Activated naive CD4-positive, alpha-beta T cell treated with anti-CD3 and anti-CD28 coated beads, Interleukin-2, amount 10 ng/mL, durations not matched to agents 7 days and 5 days (primary cell): ENCODE data around the gene SUSD5.
"Not testable (repeated sequence)": the region's sequence is repeated elsewhere in the genome, so short reads cannot be mapped to it uniquely, and the experiment has no call there.

Experiments used
- CTCF ChIA-PET: fragments of 350-600 bp; sonication (Branson Sonifier 250); formaldehyde crosslinking; loops from one replicate; lab custom pipeline; 2021; ENCODE audit warnings: antibody characterized with exemption; lab: Charles Lee
- DNase-seq: peaks from one replicate; pipeline ENCODE4 v3.0.0-alpha.2; 2020
- H3K27ac Mint-ChIP-seq: one replicate; pipeline ENCODE4 v1.8.0; 2021; ENCODE audit warnings: mild to moderate bottlenecking, moderate library complexity, mixed read lengths
- H3K27me3 Mint-ChIP-seq: one replicate; pipeline ENCODE4 v1.8.0; 2021; ENCODE audit warnings: mild to moderate bottlenecking, mixed read lengths
- H3K36me3 Mint-ChIP-seq: one replicate; pipeline ENCODE4 v1.8.0; 2021; ENCODE audit warnings: mixed read lengths
- H3K4me1 Mint-ChIP-seq: one replicate; pipeline ENCODE4 v1.8.0; 2021; ENCODE audit warnings: mixed read lengths
- H3K4me3 Mint-ChIP-seq: one replicate; pipeline ENCODE4 v1.8.0; 2021; ENCODE audit warnings: mild to moderate bottlenecking, moderate library complexity, mixed read lengths
- H3K9me3 Mint-ChIP-seq: one replicate; pipeline ENCODE4 v1.8.0; 2021; ENCODE audit warnings: mixed read lengths

Gene SUSD5

DNA sequence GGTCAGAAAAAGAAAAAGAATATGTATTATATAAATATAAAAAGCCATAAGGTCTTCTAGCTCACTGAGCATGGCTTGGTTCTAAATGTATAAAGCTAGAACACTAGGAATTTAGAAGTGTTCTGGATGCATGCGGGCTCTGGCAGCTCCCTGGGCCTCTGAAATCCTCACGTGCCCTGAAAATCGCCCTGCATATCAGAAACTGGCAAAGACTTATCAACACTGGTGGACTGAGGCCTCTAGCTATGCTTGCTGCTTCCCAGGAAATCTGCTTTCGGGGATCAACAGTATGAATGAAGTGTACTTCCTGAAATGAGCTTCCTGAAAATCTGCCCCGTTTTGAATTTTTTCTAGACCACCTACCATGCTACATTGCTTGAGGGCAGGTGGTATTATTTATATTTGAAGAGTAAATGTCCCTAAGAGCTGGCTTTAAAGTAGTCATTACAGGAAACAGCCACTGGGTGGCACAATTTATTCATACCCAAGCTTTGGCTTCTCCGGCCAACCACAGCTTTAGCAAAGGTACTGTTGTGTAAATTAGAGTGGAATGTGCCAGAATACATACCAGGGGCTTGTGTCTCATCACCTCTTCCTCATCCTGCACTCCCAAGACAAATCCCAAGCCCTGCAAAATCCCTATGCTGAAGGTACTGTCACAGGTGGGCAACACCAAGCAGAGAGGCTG is 87.1 kb downstream of the SUSD5 start:
- H3K4me3 Mint-ChIP-seq: no peak overlapping the region
- H3K36me3 Mint-ChIP-seq: peaks cover 16% of the 10 kb centered on the region
- H3K9me3 Mint-ChIP-seq: peaks cover 1% of the 10 kb centered on the region
- DNase-seq: peak; percentile 54
- no peaks in the 10 kb centered on the region for H3K27me3 Mint-ChIP-seq
- peaks cover 12% of the 10 kb centered on the region for H3K4me1 Mint-ChIP-seq
- no peak overlapping the region for H3K27ac Mint-ChIP-seq
- CTCF ChIA-PET: interaction anchor here (0.6 to 4.7 kb wide), 29 partner anchors 8 to 657 kb away, joined by 3 to 97 read pairs (median 4); no protein-coding TSS in a partner anchor

DNA sequence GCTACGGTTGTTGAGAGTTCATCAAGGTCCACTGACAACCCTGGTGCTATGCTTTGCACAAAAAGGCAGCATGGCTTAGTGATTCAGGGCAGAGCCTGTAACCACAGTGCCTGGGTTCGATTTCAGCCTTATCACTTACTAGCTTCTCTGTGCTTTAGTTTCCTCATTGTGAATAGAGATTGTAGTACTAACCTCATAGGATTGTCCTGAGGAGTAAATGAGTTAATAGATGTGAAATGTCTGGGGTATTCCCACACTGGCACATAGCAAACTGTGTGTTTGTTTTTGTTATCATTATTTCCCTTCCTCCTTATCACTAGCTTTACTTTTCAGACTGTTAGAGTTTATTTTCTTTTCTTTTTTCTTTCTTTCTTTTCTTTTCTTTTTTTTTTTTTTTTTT is 88.5 kb downstream of the SUSD5 start:
- H3K4me1 Mint-ChIP-seq: peaks cover 12% of the 10 kb centered on the region

DNA sequence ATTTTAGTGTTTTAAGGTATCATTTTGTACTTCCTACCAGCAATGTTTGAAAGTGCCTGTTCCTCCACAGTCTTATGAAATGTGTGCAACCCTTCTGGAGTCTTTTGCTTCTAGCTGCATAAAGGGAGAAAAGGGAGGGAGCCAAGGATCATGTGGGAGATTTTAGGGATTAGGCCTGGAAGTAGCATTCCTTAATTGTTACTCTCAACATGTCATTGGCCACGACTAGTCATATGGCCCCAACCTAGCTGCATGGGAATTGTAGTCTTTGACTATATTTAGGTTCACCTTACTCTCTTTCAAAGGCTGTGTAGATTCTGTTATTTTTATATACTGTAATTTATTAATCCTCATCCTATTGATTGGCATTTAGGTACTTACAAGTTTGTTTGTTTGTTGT is 89.9 kb downstream of the SUSD5 start:
- CTCF ChIA-PET: no interaction called here
- Mint-ChIP-seq H3K4me3 (no peak overlapping the region), H3K27me3 (no peaks in the 10 kb centered on the region), H3K9me3 (no peaks in the 10 kb centered on the region), H3K36me3 (peaks cover 12% of the 10 kb centered on the region), H3K27ac (no peak overlapping the region), H3K4me1 (peaks cover 2% of the 10 kb centered on the region)
- DNase-seq: no peak

More for the DNA sequence above, 88.5 kb downstream of the SUSD5 start:
- H3K4me3 Mint-ChIP-seq: no peak overlapping the region
- H3K27ac Mint-ChIP-seq: no peak overlapping the region
- H3K27me3 Mint-ChIP-seq: no peaks in the 10 kb centered on the region
- H3K36me3 Mint-ChIP-seq: peaks cover 15% of the 10 kb centered on the region
- DNase-seq: no peak
- CTCF ChIA-PET: interaction anchor here (1.1 to 4.7 kb wide), 4 partner anchors 14 to 243 kb away, joined by 4 to 97 read pairs (median 10); no protein-coding TSS in a partner anchor
- H3K9me3 Mint-ChIP-seq: no peaks in the 10 kb centered on the region

DNA sequence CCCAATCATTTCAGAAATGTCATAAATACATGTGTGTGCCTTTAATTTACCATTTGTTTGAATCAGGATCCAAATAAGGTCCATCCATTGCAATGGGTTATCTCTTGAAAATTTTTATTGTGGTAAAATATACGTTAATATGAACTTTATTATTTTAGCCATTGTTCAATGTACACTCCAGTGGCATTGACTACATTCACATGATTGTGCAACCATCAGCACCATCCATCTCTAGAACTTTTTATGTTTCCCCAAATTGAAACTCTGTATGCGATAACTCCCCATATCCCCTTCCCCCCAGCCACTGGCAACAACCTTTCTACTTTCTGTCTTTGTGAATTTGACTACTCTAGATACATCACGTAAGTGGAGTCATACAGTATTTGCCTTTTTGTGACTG is 92.8 kb downstream of the SUSD5 start:
- Mint-ChIP-seq H3K4me3 (no peak overlapping the region), H3K36me3 (peaks cover 11% of the 10 kb centered on the region), H3K9me3 (no peaks in the 10 kb centered on the region), H3K4me1 (no peaks in the 10 kb centered on the region), H3K27ac (no peak overlapping the region), H3K27me3 (no peaks in the 10 kb centered on the region)
- CTCF ChIA-PET: interaction anchor here (0.9 to 1.8 kb wide), 2 partner anchors 79 to 247 kb away, joined by 3 to 4 read pairs; no protein-coding TSS in a partner anchor
- DNase-seq: no peak

DNA sequence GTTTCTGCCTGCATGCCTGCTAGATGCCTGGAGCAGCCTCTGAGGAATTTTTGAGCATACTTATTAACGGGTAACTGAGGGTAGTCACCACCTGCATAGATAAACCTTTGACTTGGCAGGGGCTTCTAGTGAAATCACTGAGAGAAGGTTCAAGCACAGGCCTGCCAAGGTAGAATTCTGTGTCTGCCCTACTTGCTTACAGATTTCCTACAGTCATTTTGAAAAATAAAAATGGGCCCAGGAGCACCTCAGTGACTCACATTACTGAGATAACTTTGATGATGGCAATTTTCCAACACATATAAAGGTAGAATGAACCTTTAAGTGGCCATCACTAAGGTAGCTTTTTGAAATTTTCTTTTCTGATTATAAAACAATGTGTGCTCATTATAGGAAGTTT is 94.0 kb downstream of the SUSD5 start:
- H3K4me3 Mint-ChIP-seq: no peak overlapping the region
- DNase-seq: no peak

DNA sequence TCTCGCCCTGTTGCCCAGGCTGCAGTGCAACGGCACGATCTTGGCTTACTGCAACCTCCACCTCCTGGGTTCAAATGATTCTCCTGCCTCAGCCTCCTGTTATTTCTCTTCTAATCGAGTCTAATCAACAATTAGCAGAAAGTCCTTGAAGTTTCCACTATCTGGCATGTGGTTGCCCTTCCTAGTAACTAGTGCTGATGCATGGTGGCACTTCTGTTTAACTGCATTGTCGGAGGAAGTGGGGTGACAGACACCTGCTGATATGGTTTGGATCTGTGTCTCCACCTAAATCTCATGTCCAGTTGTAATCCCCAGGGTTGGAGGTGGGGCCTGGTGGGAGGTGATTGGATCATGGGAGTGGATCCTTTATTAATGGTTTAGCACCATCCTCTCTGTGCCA is 95.6 kb downstream of the SUSD5 start:
- H3K27ac Mint-ChIP-seq: no peak overlapping the region
- no peaks in the 10 kb centered on the region for H3K9me3 Mint-ChIP-seq
- H3K4me1 Mint-ChIP-seq: no peaks in the 10 kb centered on the region
- peaks cover 15% of the 10 kb centered on the region for H3K36me3 Mint-ChIP-seq
- H3K27me3 Mint-ChIP-seq: no peaks in the 10 kb centered on the region
- no peak overlapping the region for H3K4me3 Mint-ChIP-seq
- CTCF ChIA-PET: interaction anchor here (1.1 kb wide), 1 partner anchor 8 kb away, joined by 5 read pairs; no protein-coding TSS in a partner anchor
- no peak for DNase-seq

More for the DNA sequence above, 94.0 kb downstream of the SUSD5 start:
- no peak overlapping the region for H3K27ac Mint-ChIP-seq
- H3K36me3 Mint-ChIP-seq: peaks cover 15% of the 10 kb centered on the region
- no peaks in the 10 kb centered on the region for H3K27me3 Mint-ChIP-seq
- no peaks in the 10 kb centered on the region for H3K4me1 Mint-ChIP-seq
- CTCF ChIA-PET: interaction anchor here (0.9 kb wide), 1 partner anchor 78 kb away, joined by 3 read pairs; no protein-coding TSS in a partner anchor
- H3K9me3 Mint-ChIP-seq: no peaks in the 10 kb centered on the region

DNA sequence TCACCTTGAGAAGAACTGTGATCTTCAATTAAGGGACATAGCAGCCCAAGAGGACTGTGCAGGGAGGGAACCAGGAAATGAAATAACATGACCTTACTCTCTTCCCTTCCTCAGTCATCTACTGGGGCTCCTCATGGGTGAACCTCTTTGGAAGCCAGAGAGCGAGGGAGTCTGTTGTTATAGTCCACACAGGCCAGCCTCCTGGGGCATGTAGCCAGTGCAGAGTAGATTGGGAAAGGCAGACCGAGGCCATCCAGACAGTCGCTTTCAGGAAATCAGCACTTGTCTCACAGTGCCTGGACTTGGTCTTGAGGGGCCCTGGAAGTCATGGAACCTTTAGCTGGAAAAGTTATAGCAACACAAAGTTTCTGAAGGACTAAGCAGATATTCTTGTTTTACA is 98.7 kb downstream of the SUSD5 start:
- CTCF ChIA-PET: interaction anchor here (3.6 kb wide), 1 partner anchor 12 kb away, joined by 21 read pairs; no protein-coding TSS in a partner anchor
- H3K27ac Mint-ChIP-seq: no peak overlapping the region

DNA sequence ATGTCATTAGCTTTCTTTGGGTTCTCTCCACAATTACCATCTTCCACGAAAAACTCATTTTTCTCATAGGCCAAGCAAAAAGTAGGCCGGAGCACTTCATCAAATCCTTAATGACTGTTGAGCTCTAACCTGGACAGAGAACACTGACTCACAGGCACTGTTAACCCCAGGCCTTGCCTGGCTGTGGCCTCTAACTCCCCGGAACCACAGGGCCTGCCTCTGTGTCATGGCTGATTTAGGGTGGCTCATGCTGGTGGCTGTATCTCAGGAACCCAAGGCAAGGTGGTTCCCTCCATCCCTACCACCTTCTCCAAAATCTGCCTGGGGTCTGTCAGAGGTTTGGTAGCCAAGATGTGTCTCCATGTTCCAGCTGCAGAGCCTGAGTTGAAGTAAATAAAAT is 101.1 kb downstream of the SUSD5 start:
- H3K4me1 Mint-ChIP-seq: peaks cover 21% of the 10 kb centered on the region
- no peaks in the 10 kb centered on the region for H3K27me3 Mint-ChIP-seq
- no peak overlapping the region for H3K4me3 Mint-ChIP-seq
- no peak for DNase-seq
- H3K36me3 Mint-ChIP-seq: peaks cover 4% of the 10 kb centered on the region
- CTCF ChIA-PET: interaction anchor here (0.7 to 2.5 kb wide), 3 partner anchors 14 to 255 kb away, joined by 3 to 8 read pairs (median 3); no protein-coding TSS in a partner anchor
- H3K27ac Mint-ChIP-seq: no peak overlapping the region
- no peaks in the 10 kb centered on the region for H3K9me3 Mint-ChIP-seq

More for the DNA sequence above, 98.7 kb downstream of the SUSD5 start:
- no peaks in the 10 kb centered on the region for H3K27me3 Mint-ChIP-seq
- no peak overlapping the region for H3K4me3 Mint-ChIP-seq
- peaks cover 5% of the 10 kb centered on the region for H3K36me3 Mint-ChIP-seq
- no peak for DNase-seq
- H3K9me3 Mint-ChIP-seq: no peaks in the 10 kb centered on the region
- H3K4me1 Mint-ChIP-seq: peaks cover 5% of the 10 kb centered on the region

DNA sequence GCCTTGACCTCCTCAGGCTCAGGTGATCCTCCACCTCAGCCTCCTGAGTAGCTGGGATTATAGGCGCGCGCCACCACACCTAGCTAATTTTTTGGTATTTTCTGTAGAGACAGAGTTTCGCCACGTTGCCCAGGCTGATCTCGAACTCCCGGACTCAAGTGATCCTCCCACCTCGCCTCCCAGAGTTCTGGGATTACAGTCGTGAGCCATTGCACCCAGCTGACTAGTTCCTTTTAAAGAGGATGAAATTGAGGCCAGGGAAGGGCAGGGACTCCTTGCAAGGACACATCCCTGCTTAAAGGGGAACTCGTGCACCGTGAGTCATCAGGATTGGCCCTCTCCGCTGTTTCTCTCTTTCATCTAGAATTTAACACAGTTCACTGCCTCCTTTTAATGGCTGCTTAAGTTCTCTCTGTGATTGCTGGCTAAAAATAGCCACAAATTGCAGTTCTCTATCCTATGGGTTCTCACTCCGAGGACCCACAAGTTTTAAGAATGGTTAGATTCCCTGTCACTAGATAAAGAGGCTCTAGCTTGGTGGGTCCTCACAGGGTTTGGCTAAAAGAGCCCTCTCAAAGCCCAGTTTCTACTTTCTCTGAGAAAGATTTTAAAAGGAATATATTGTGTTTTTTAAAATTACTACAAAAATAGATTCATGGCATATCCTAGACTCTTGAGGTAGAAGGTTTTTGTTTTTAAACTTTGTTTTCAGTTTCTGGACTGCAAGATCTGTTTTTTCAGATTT is 103.4 kb downstream of the SUSD5 start:
- no peak for DNase-seq
- H3K27ac Mint-ChIP-seq: peak overlapping the region; percentile 49
- H3K4me1 Mint-ChIP-seq: peaks cover 22% of the 10 kb centered on the region
- H3K36me3 Mint-ChIP-seq: no peaks in the 10 kb centered on the region
- peak overlapping the region; percentile 79 for H3K4me3 Mint-ChIP-seq
- CTCF ChIA-PET: no interaction called here
- no peaks in the 10 kb centered on the region for H3K9me3 Mint-ChIP-seq
- no peaks in the 10 kb centered on the region for H3K27me3 Mint-ChIP-seq

DNA sequence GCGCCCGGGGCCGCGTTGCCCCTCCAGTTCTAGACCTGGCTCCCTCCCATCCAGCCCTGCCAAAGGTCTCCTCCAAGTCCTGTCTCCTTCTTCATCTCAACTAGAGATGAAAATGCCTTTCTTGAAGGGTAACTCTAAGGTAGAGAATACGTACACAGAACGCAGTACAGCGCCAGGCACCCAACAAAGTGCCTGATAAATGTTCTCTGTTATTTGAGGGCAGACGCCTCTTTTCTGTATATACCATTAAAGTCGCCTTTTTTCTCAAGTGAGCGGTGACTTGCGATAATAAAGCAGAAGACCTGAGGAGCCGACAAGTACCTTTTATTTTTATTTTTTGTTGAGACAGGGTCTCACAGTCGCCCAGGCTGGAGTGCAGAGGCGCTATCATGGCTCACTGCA is 104.0 kb downstream of the SUSD5 start:
- H3K4me1 Mint-ChIP-seq: peaks cover 22% of the 10 kb centered on the region
- no peaks in the 10 kb centered on the region for H3K9me3 Mint-ChIP-seq
- CTCF ChIA-PET: no interaction called here
- H3K27ac Mint-ChIP-seq: peak overlapping the region; percentile 84
- H3K4me3 Mint-ChIP-seq: peak overlapping the region; percentile 79
- H3K36me3 Mint-ChIP-seq: no peaks in the 10 kb centered on the region
- H3K27me3 Mint-ChIP-seq: peaks cover 3% of the 10 kb centered on the region
- no peak for DNase-seq

DNA sequence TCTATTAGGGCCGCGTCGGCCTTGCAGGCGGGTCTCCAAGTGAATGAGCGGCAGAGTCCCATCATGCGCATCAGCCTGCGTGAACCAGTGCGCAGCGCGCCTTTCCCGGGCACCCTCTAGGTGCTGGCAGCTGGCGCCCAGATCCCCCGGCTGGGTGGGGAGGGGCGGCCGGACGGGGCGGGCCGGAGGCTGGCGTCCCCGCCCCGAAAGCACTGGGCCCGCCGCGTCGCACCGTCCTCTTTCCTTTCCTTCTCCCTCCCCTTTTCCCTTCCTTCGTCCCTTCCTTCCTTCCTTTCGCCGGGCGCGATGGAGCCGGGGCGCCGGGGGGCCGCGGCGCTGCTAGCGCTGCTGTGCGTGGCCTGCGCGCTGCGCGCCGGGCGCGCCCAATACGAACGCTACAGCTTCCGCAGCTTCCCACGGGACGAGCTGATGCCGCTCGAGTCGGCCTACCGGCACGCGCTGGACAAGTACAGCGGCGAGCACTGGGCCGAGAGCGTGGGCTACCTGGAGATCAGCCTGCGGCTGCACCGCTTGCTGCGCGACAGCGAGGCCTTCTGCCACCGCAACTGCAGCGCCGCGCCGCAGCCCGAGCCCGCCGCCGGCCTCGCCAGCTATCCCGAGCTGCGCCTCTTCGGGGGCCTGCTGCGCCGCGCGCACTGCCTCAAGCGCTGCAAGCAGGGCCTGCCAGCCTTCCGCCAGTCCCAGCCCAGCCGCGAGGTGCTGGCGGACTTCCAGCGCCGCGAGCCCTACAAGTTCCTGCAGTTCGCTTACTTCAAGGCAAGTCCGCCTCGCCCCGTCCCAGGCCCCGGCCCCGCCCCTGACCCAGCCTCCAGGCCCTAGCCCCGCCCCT is 104.6 kb downstream of the SUSD5 start, which contains the start of gene CRTAP:
Gene CRTAP, plus strand, starts transcription at position 243 of the 850 bp plus-strand sequence. Its CDS starts 64 bp downstream, at position 307.
- H3K4me1 Mint-ChIP-seq: peaks cover 22% of the 10 kb centered on the region
- no peaks in the 10 kb centered on the region for H3K9me3 Mint-ChIP-seq
- H3K4me3 Mint-ChIP-seq: peak within 1 kb of the TSS; percentile 79
- peak within 1 kb of the TSS; percentile 84 for H3K27ac Mint-ChIP-seq
- H3K36me3 Mint-ChIP-seq: no peaks in the 10 kb centered on the region
- peak; percentile 86 for DNase-seq
- peaks cover 4% of the 10 kb centered on the region for H3K27me3 Mint-ChIP-seq
- CTCF ChIA-PET: no interaction called here

DNA sequence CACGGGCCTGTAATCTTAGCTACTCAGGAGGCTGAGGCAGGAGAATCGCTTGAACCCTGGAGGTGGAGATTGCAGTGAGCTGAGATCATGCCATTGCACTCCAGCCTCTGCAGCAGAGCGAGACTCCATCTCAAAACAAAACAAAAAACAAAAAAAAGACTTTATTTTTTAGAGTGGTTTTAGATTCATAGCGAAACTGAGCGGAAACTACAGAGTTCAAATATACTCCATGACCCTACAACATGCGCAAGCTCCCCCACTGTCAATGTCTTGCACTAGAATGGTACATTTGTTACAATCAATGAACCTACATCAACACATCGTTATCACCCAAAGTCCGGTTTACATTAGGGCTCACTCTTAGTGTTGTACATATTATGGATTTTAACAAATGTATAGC is 107.0 kb downstream of the SUSD5 start:
- H3K27ac Mint-ChIP-seq: no peak overlapping the region
- CTCF ChIA-PET: interaction anchor here (1.4 kb wide), 1 partner anchor 20 kb away, joined by 6 read pairs; no protein-coding TSS in a partner anchor
- no peaks in the 10 kb centered on the region for H3K36me3 Mint-ChIP-seq
- peaks cover 22% of the 10 kb centered on the region for H3K4me1 Mint-ChIP-seq
- no peak for DNase-seq
- no peaks in the 10 kb centered on the region for H3K9me3 Mint-ChIP-seq
- H3K4me3 Mint-ChIP-seq: no peak overlapping the region
- H3K27me3 Mint-ChIP-seq: peaks cover 11% of the 10 kb centered on the region

DNA sequence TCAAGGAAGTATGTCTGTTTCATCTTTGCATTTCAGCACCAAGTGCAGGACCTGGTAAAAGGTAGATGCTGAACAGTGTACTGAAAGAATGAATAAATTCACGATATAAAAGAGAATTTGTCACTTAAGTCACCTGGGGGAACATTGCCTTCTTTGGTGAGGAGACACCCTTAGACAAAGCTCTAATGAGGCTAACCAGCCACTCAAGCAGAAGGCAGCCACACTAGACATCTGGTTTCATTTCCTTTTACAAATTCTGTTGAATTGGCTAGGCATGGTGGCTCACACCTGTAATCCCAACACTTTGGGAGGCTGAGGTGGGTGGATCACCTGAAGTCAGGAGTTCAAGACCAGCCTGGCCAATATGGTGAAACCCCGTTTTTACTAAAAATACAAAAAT is 111.8 kb downstream of the SUSD5 start:
- DNase-seq, H3K27ac Mint-ChIP-seq: not testable (repeated sequence)

More for the DNA sequence above, 111.8 kb downstream of the SUSD5 start:
- H3K9me3 Mint-ChIP-seq, H3K4me1 Mint-ChIP-seq, H3K4me3 Mint-ChIP-seq, H3K36me3 Mint-ChIP-seq: not testable (repeated sequence)
- H3K27me3 Mint-ChIP-seq: peaks cover 38% of the 10 kb centered on the region
- CTCF ChIA-PET: interaction anchor here (1.1 to 1.2 kb wide), 2 partner anchors 25 to 32 kb away, joined by 3 read pairs; no protein-coding TSS in a partner anchor
